Esophagus squamous epithelium (tissue), 5 donors: Measurements from ENCODE around the gene PCNT. TPM values are rescaled to one million over a fixed set of nuclear protein-coding genes. Genes with fewer than 3 reads are reported as not detected.
"Not testable (repeated sequence)": the region's sequence is repeated elsewhere in the genome, so short reads cannot be mapped to it uniquely, and the experiment has no call there.

Experiments
- DNase-seq: peaks from one replicate; lab custom pipeline; 2025; lab: John Stamatoyannopoulos, UW
- H3K27ac ChIP-seq, 4 donors: fragments of 200-600 bp; sonication (generic); one replicate each; pipeline ENCODE4 v1.5.1; 2016 to 2019; ENCODE audit warnings: mild to moderate bottlenecking in 1 of 4
- H3K27me3 ChIP-seq, 4 donors: fragments of 200-600 bp; sonication (generic); 1 replicate in 3 of 4; 2 replicates in 1 of 4; pipeline versions ENCODE4 v1.5.1 to v1.6.0; 2017 to 2021; ENCODE audit warnings: antibody characterized with exemption in 1 of 4
- H3K36me3 ChIP-seq, 3 donors: fragments of 200-600 bp; sonication (generic); one replicate each; pipeline ENCODE4 v1.5.1; 2016 to 2019
- H3K4me1 ChIP-seq, 3 donors: fragments of 200-600 bp; sonication (generic); one replicate each; pipeline ENCODE4 v1.5.1; 2017 to 2019
- H3K4me3 ChIP-seq, 4 donors: fragments of 200-600 bp; sonication (generic); 1 replicate in 3 of 4; 2 replicates in 1 of 4; pipeline ENCODE4 v1.5.1; 2016 to 2019; ENCODE audit warnings: mild to moderate bottlenecking in 2 of 4, moderate library complexity in 1 of 4
- H3K9me3 ChIP-seq, 3 donors: fragments of 200-600 bp; sonication (generic); one replicate each; pipeline ENCODE4 v1.5.1; 2016 to 2019
- POLR2A ChIP-seq, 4 donors: fragments of 450-650 bp; IDR thresholded peaks; one replicate each; pipeline ENCODE4 v1.6.1; 2017; ENCODE audit warnings: antibody characterized with exemption in 4 of 4, mild to moderate bottlenecking in 4 of 4, moderate library complexity in 3 of 4
- WGBS, 2 donors: methylation state at CpG; one replicate each; pipeline ENCODE4 v1.1.5; 2018; 5-methylcytosine and 5-hydroxymethylcytosine counted together
- intact Hi-C: fragments of 100-400 bp; cut with DNase I; formaldehyde crosslinking; loops from one replicate; pipeline ENCODE4 v1.15.0; 2022
- total RNA-seq, 4 donors: library from RNA; depleted of rRNA; stranded (reverse); fragments of >200 nt; gene quantifications; one replicate each; pipeline ENCODE4 v1.1.0, GENCODE V29; 2016
- TF ChIP-seq, protein P1 (sequence below), 6 experiments: fragments of 450-650 bp in 4 of 6; fragments of 200-600 bp in 2 of 6; sonication (generic) in 2 of 6; IDR thresholded peaks; one replicate each; pipeline ENCODE4 v1.5.1; 2016 to 2019; ENCODE audit warnings: antibody characterized with exemption in 6 of 6, mild to moderate bottlenecking in 4 of 6, moderate library complexity in 4 of 6
- donor health status: DM: yes; HTN: yes; CAD: no.

Gene PCNT
- total RNA-seq, 4 donors from 2014 or later = 26.8 to 38.7 (median 29.9) TPM

DNA sequence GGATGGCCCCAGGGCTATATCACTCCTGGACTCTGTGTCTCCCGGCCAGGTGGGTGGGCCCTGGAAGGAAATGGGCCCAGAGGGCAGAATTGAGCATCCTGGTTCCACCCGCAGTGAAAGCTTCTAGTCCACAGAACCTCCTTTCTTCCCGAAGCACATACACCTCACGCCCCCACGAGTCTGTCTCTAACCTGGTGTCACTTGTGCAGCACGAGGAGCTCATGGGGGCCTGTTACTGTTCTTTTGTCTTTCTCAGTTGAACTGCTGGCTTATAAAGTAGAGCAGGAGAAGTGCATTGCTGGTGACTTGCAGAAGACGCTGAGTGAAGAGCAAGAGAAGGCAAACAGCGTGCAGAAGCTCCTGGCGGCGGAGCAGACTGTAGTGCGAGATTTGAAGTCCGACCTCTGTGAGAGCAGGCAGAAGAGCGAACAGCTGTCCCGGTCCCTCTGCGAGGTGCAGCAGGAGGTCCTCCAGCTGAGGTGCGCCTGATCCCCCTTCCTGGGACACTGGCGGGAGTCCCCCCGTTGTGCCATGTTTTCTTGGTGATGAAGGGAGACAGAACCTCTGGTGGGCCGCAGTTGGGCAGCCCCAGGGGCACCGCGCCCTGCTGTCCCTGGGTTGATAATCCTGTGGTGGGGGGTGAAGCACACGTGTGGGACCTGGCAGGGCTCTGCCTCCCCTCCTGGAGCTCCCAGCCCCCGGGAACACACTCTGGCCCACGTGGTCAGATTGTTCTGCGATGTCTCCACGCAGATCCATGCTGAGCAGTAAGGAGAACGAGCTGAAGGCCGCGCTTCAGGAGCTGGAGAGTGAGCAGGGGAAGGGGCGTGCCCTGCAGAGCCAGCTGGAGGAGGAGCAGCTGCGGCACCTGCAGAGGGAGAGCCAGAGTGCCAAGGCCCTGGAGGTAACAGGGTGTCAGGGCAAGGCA is 106.1 kb downstream of the PCNT start:
- WGBS, 2 donors = 91 to 94% methylated on average over 10 to 14 of the region's 31 CpGs
- H3K4me1 ChIP-seq = no peaks in the 10 kb centered on the region
- no peak for DNase-seq
- no peaks in the 10 kb centered on the region for H3K9me3 ChIP-seq
- no peak overlapping the region for H3K4me3 ChIP-seq
- TF ChIP-seq POLR2A (IDR thresholded peaks at IDR 0.05) = no peak
- TF ChIP-seq, protein P1, sequence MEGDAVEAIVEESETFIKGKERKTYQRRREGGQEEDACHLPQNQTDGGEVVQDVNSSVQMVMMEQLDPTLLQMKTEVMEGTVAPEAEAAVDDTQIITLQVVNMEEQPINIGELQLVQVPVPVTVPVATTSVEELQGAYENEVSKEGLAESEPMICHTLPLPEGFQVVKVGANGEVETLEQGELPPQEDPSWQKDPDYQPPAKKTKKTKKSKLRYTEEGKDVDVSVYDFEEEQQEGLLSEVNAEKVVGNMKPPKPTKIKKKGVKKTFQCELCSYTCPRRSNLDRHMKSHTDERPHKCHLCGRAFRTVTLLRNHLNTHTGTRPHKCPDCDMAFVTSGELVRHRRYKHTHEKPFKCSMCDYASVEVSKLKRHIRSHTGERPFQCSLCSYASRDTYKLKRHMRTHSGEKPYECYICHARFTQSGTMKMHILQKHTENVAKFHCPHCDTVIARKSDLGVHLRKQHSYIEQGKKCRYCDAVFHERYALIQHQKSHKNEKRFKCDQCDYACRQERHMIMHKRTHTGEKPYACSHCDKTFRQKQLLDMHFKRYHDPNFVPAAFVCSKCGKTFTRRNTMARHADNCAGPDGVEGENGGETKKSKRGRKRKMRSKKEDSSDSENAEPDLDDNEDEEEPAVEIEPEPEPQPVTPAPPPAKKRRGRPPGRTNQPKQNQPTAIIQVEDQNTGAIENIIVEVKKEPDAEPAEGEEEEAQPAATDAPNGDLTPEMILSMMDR (IDR thresholded peaks at IDR 0.05) = no peak
- no peaks in the 10 kb centered on the region for H3K27me3 ChIP-seq
- intact Hi-C loops = no loop called here
- peaks cover 26 to 100% (median 51%) of the 10 kb centered on the region in 3 donors for H3K36me3 ChIP-seq
- no peak overlapping the region for H3K27ac ChIP-seq

DNA sequence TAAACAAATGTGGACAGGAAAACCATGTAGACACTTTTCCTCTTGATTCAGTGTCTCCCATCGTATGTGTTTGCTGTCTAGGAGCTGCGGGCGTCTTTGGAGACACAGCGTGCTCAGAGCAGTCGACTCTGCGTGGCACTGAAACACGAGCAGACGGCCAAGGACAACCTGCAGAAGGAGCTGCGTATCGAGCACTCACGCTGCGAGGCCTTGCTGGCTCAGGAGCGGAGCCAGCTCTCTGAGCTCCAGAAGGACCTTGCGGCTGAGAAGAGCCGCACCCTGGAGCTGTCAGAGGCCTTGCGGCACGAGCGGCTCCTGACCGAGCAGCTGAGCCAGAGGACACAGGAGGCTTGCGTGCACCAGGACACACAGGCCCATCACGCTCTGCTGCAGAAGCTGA is 107.5 kb downstream of the PCNT start:
- Histone ChIP-seq H3K9me3 (no peaks in the 10 kb centered on the region), H3K4me3 (no peak overlapping the region), H3K4me1 (no peaks in the 10 kb centered on the region), H3K36me3 (peaks cover 22 to 100% (median 44%) of the 10 kb centered on the region in 3 donors), H3K27ac (no peak overlapping the region), H3K27me3 (no peaks in the 10 kb centered on the region)
- DNase-seq = no peak
- TF ChIP-seq, protein P1 (IDR thresholded peaks at IDR 0.05) = no peak
- no peak for TF ChIP-seq POLR2A (IDR thresholded peaks at IDR 0.05)
- WGBS, 2 donors = 92 to 96% methylated on average over 11 to 15 of the region's 21 CpGs
- intact Hi-C loops = no loop called here

DNA sequence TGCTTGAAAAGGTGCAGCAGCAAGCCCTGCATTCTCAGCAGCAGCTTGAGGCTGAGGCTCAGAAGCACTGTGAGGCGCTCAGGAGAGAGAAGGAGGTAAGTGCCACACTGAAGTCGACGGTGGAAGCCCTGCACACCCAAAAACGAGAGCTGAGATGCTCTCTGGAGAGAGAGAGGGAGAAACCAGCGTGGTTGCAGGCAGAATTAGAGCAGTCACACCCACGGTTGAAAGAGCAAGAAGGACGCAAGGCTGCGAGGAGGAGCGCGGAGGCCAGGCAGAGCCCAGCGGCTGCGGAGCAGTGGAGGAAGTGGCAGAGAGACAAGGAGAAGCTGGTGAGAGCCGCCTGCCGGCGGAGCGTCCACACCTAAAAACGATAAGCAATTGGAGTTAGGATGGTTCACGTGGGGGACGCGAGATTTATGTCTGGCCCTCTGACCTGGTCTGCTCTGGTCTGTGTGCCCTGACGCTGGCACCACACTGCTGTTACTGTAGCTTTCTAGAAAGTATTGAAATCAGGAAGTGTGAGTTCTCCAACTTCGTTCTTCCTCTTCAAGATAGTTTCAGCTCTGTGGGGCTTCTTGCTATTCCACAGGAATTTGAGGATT is 108.0 kb downstream of the PCNT start:
- Histone ChIP-seq H3K9me3 (no peaks in the 10 kb centered on the region), H3K27ac (no peak overlapping the region), H3K27me3 (no peaks in the 10 kb centered on the region), H3K36me3 (peaks cover 17 to 100% (median 40%) of the 10 kb centered on the region in 3 donors), H3K4me3 (no peak overlapping the region), H3K4me1 (no peaks in the 10 kb centered on the region)
- WGBS, 2 donors = 88 to 90% methylated on average over 19 to 22 of the region's 22 CpGs
- intact Hi-C loops = no loop called here
- TF ChIP-seq, protein P1 (IDR thresholded peaks at IDR 0.05) = no peak
- no peak for TF ChIP-seq POLR2A (IDR thresholded peaks at IDR 0.05)
- DNase-seq = no peak

DNA sequence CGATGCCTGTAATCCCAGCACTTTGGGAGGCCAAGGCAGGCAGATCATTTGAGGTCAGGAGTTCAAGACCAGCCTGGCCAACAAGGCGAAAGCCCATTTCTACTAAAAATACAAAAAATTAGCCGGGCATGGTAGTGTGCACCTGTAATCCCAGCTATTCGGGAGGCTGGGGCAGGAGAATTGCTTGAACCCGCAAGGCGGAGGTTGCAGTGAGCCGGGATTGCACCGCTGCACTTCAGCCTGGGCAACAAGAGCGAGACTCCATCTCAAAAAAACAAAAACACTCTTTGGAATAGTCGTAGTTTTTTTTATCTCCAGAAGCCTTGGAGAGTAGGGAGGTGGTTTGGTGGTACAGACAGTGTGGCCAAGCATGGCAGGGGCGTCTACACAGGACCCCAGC is 109.2 kb downstream of the PCNT start:
- H3K27ac ChIP-seq, intact Hi-C loops, H3K4me1 ChIP-seq, H3K27me3 ChIP-seq, H3K9me3 ChIP-seq, H3K4me3 ChIP-seq, DNase-seq: not testable (repeated sequence)
- peaks cover 17 to 100% (median 36%) of the 10 kb centered on the region in 3 donors for H3K36me3 ChIP-seq
- 83 to 94% methylated on average over 6 to 8 of the region's 11 CpGs for WGBS, 2 donors

DNA sequence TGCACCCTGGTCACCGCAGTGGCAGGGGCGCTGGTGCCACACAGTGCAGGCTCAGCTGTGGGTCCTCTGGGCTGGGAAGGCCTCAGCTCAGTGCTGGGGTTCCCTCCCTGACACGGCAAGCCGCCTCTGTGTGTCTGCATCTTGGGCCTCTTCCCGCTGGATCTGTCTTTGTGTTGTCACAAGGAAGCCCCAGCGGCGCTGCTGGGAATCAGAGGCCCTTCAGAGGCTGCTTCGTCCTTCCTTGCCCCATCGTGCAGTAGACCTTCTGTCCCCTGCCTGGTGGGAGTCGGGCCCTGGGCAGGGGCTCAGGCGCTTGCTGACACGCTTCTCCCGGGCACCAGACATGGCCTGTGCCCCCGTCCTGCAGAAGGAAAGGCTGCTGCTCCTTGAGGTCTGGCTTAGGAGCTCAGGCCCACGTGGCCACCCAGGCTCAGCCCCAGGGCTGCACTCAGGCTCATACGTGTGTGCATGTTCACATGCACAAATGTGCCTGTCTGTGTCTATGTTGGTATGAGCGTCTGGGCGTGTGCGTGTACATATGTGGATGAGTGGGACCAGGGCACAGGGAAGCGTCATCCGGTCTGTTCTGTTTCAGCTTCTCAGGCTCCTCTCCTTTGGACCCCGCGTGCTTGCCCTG is 110.5 kb downstream of the PCNT start:
- DNase-seq = no peak
- no peaks in the 10 kb centered on the region for H3K9me3 ChIP-seq
- H3K4me1 ChIP-seq = no peaks in the 10 kb centered on the region
- no peak overlapping the region for H3K27ac ChIP-seq
- intact Hi-C loops = no loop called here
- no peak for TF ChIP-seq POLR2A (IDR thresholded peaks at IDR 0.05)
- TF ChIP-seq, protein P1 (IDR thresholded peaks at IDR 0.05) = no peak
- H3K27me3 ChIP-seq = no peaks in the 10 kb centered on the region
- 93 to 98% methylated on average over 10 to 14 of the region's 23 CpGs for WGBS, 2 donors
- no peak overlapping the region for H3K4me3 ChIP-seq
- peaks cover 17 to 100% (median 37%) of the 10 kb centered on the region in 3 donors for H3K36me3 ChIP-seq
